IMR-90 (cell line): ENCODE data around the gene GABBR2.
"Not testable (repeated sequence)": the region's sequence is repeated elsewhere in the genome, so short reads cannot be mapped to it uniquely, and the experiment has no call there.

ENCODE experiments used
- BHLHE40 ChIP-seq: fragments of 150-350 bp; IDR thresholded peaks from 2 replicates; pipeline ENCODE4 v1.6.1; 2016; ENCODE audit warnings: mild to moderate bottlenecking, low read depth, low read length
- MAFK ChIP-seq: IDR thresholded peaks from 2 replicates; pipeline ENCODE4 v1.6.1; 2012; ENCODE audit warnings: low read depth, low read length, improper control_type of control experiment
- MAZ ChIP-seq: IDR thresholded peaks from 2 replicates; pipeline ENCODE4 v1.6.1; 2012; ENCODE audit warnings: low read depth, mild to moderate bottlenecking, low read length, improper control_type of control experiment, moderate library complexity, borderline replicate concordance
- MXI1 ChIP-seq: IDR thresholded peaks from 2 replicates; pipeline ENCODE4 v1.6.1; 2012; ENCODE audit warnings: low read depth, mild to moderate bottlenecking, low read length, moderate library complexity, borderline replicate concordance
- POLR2A ChIP-seq: IDR thresholded peaks from 2 replicates; pipeline ENCODE4 v1.6.1; 2012; ENCODE audit warnings: mild to moderate bottlenecking, low read depth, low read length
- RAD21 ChIP-seq: IDR thresholded peaks from 2 replicates; pipeline ENCODE4 v1.6.1; 2012; ENCODE audit warnings: low read length, improper control_type of control experiment
- RCOR1 ChIP-seq: IDR thresholded peaks from 2 replicates; pipeline ENCODE4 v1.6.1; 2012; ENCODE audit warnings: mild to moderate bottlenecking, low read length, improper control_type of control experiment; ENCODE audit not compliant: insufficient replicate concordance
- TF ChIP-seq, protein P1 (sequence below): conservative IDR thresholded peaks from 2 replicates; pipeline ENCODE4 v1.5.1; 2012; ENCODE audit warnings: mild to moderate bottlenecking, low read depth, low read length, improper control_type of control experiment
- TF ChIP-seq, protein P2 (sequence below): fragments of 150-350 bp; IDR thresholded peaks from 2 replicates; pipeline ENCODE4 v1.6.1; 2017; ENCODE audit warnings: mild to moderate bottlenecking, antibody characterized with exemption, low read length, low read depth

DNA sequence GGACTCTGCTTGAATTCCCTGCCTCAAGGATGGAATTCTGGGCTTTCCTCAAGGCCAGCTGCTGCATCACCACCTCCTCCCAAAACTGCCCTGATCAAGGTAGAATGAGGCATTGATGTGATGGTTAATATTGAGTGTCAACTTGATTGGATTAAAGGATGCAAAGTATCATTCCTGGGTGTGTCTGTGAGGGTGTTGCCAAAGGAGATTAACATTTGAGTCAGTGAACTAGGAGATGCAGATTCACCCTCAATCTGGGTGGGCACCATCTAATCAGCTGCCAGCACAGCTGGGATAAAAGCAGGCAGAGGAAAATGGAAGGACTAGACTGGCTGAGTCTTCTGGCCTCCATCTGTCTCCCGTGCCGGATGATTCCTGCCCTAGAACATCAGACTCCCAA is 23.9 kb downstream of the GABBR2 start:
- not testable (repeated sequence) for TF ChIP-seq RCOR1, POLR2A, RAD21, MAZ, MAFK, MXI1, BHLHE40
- TF ChIP-seq, protein P1, sequence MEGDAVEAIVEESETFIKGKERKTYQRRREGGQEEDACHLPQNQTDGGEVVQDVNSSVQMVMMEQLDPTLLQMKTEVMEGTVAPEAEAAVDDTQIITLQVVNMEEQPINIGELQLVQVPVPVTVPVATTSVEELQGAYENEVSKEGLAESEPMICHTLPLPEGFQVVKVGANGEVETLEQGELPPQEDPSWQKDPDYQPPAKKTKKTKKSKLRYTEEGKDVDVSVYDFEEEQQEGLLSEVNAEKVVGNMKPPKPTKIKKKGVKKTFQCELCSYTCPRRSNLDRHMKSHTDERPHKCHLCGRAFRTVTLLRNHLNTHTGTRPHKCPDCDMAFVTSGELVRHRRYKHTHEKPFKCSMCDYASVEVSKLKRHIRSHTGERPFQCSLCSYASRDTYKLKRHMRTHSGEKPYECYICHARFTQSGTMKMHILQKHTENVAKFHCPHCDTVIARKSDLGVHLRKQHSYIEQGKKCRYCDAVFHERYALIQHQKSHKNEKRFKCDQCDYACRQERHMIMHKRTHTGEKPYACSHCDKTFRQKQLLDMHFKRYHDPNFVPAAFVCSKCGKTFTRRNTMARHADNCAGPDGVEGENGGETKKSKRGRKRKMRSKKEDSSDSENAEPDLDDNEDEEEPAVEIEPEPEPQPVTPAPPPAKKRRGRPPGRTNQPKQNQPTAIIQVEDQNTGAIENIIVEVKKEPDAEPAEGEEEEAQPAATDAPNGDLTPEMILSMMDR = not testable (repeated sequence)
- TF ChIP-seq, protein P2, sequence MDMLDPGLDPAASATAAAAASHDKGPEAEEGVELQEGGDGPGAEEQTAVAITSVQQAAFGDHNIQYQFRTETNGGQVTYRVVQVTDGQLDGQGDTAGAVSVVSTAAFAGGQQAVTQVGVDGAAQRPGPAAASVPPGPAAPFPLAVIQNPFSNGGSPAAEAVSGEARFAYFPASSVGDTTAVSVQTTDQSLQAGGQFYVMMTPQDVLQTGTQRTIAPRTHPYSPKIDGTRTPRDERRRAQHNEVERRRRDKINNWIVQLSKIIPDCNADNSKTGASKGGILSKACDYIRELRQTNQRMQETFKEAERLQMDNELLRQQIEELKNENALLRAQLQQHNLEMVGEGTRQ = not testable (repeated sequence)
